K562 (cell line): ENCODE data around the gene KRTAP21-3. TPM values are rescaled to one million over a fixed set of nuclear protein-coding genes. Genes with fewer than 3 reads are reported as not detected.

Experiments used
- ATAC-seq: fragments of 200-7000 bp; cut with Tn5 transposase; 3 replicates; pipeline ENCODE4 v1.9.1; 2020; ENCODE audit warnings: moderate library complexity
- BruUV-seq: library from RNA; stranded (reverse); fragments of 400-500 nt; replicated peaks from 2 replicates; lab custom pipeline; 2021; lab: Mats Ljungman, UMichigan
- CTCF ChIA-PET: fragments of 300-600 bp; formaldehyde crosslinking; extraction: SDS; loops from one replicate; lab custom pipeline; 2021; ENCODE audit warnings: low intra/inter-chr PET ratio; lab: Yijun Ruan, JAX
- POLR2A ChIA-PET: fragments of 300-600, 350-650 bp; sonication (Branson Sonifier 250); formaldehyde crosslinking; extraction: SDS; loops from one replicate; lab custom pipeline; 2021; ENCODE audit warnings: antibody characterized with exemption, inconsistent platforms; lab: Yijun Ruan, JAX
- DNase-seq, 4 experiments: peaks; one replicate each; pipeline versions ENCODE4 v3.0.0 to v3.0.0-alpha.2; 2011 to 2018; ENCODE audit warnings: low spot score in 3 of 4, mixed read lengths in 3 of 4; ENCODE audit errors: extremely low read depth in 1 of 4
- FAIRE-seq: peaks from 2 replicates; lab custom pipeline; 2011; peaks lifted over from hg19 to GRCh38; lab: Jason Lieb, UNC
- H2AFZ ChIP-seq: 2 replicates; pipeline ENCODE4 v1.6.0; 2011; ENCODE audit warnings: low read depth, low read length, control low read depth, inconsistent platforms
- H3K27ac ChIP-seq: fragments of 200-600 bp; 3 replicates; pipeline ENCODE4 v1.8.0; 2011; ENCODE audit warnings: low read depth, mild to moderate bottlenecking, control low read depth, inconsistent platforms, low read length, moderate library complexity, mixed read lengths; ENCODE audit errors: extremely low read depth
- H3K27me3 ChIP-seq, 2 experiments: fragments of 300-600 bp in 1 of 2; 2 replicates in 1 of 2; 3 replicates in 1 of 2; pipeline versions ENCODE4 v1.6.0 to v1.8.0; 2011; ENCODE audit warnings: inconsistent platforms in 2 of 2, low read length in 2 of 2, mild to moderate bottlenecking in 1 of 2, mixed read lengths in 1 of 2, moderate library complexity in 1 of 2; ENCODE audit not compliant: control insufficient read depth in 2 of 2, insufficient read depth in 2 of 2
- H3K36me3 ChIP-seq: fragments of 300-600 bp; 3 replicates; pipeline ENCODE4 v1.8.0; 2011; ENCODE audit warnings: mild to moderate bottlenecking, low read length, inconsistent platforms; ENCODE audit not compliant: control insufficient read depth, insufficient read depth
- H3K4me1 ChIP-seq, 2 experiments: fragments of 200-600 bp in 1 of 2; replicated peaks in 1 of 2; 2 replicates in 1 of 2; 3 replicates in 1 of 2; pipeline versions ENCODE4 v1.5.1 to v1.8.0; 2011; ENCODE audit warnings: inconsistent platforms in 2 of 2, low read length in 2 of 2, mild to moderate bottlenecking in 1 of 2, mixed read lengths in 1 of 2, moderate library complexity in 1 of 2; ENCODE audit not compliant: control insufficient read depth in 2 of 2, insufficient read depth in 2 of 2
- H3K4me2 ChIP-seq: 2 replicates; pipeline ENCODE4 v1.6.1; 2011; ENCODE audit warnings: low read length, control low read depth, inconsistent platforms, mixed read lengths; ENCODE audit not compliant: insufficient read depth
- H3K4me3 ChIP-seq: fragments of 200-600 bp; sonication (generic), shearing (Covaris generic); 2 replicates; pipeline ENCODE4 v1.5.1; 2016; ENCODE audit warnings: control low read depth, inconsistent platforms
- H3K79me2 ChIP-seq: fragments of 200-600 bp; 3 replicates; pipeline ENCODE4 v1.8.0; 2011; ENCODE audit warnings: low read length, inconsistent platforms; ENCODE audit not compliant: control insufficient read depth, insufficient read depth
- H3K9ac ChIP-seq, 2 experiments: 2 replicates each; pipeline versions ENCODE4 v1.6.0 to v1.6.1; 2011; ENCODE audit warnings: low read depth in 2 of 2, low read length in 2 of 2, control low read depth in 1 of 2, inconsistent platforms in 1 of 2, mild to moderate bottlenecking in 1 of 2, mixed read lengths in 1 of 2; ENCODE audit not compliant: insufficient read depth in 1 of 2
- H3K9me1 ChIP-seq: one replicate; pipeline ENCODE4 v1.6.0; 2011; ENCODE audit warnings: inconsistent platforms, mild to moderate bottlenecking, low read length, moderate library complexity; ENCODE audit not compliant: control insufficient read depth, insufficient read depth
- H3K9me3 ChIP-seq: replicated peaks from 2 replicates; pipeline ENCODE4 v1.5.1; 2011; ENCODE audit warnings: low read depth, low read length, inconsistent platforms; ENCODE audit not compliant: control insufficient read depth, insufficient read depth
- H4K20me1 ChIP-seq: replicated peaks from 2 replicates; pipeline ENCODE4 v1.6.1; 2011; ENCODE audit warnings: low read length, inconsistent platforms, mixed read lengths; ENCODE audit not compliant: control insufficient read depth, insufficient read depth
- NBN ChIP-seq: fragments of 450-650 bp; IDR thresholded peaks from 2 replicates; pipeline ENCODE4 v1.6.1; 2016; ENCODE audit warnings: low read depth, mild to moderate bottlenecking
- PHB2 ChIP-seq: fragments of 450-650 bp; IDR thresholded peaks from 2 replicates; pipeline ENCODE4 v1.6.1; 2017; ENCODE audit warnings: low read depth
- PHTF2 ChIP-seq: fragments of 250-450 bp; sonication (Bioruptor Pico); IDR thresholded peaks from 2 replicates; pipeline ENCODE4 v1.5.0; 2021; ENCODE audit warnings: mild to moderate bottlenecking
- WGBS: fragments of 100-300 bp; shearing (Covaris generic); methylation state at CpG from one replicate; pipeline ENCODE4 v1.1.6; 2016; ENCODE audit warnings: low coverage, mixed read lengths; ENCODE audit not compliant: insufficient coverage; ENCODE audit errors: missing lambda C conversion rate; 5-methylcytosine and 5-hydroxymethylcytosine counted together
- in situ Hi-C: fragments of 300-500 bp; cut with MboI; formaldehyde crosslinking; loops from 4 replicates; pipeline ENCODE4 v1.15.0; 2018; ENCODE audit warnings: inconsistent platforms, mixed read lengths
- intact Hi-C: fragments of 100-400 bp; cut with micrococcal nuclease; formaldehyde crosslinking; loops from 2 replicates; pipeline ENCODE4 v1.14.2; 2022
- polyA plus RNA-seq, 8 experiments: library from polyadenylated mRNA; depleted of rRNA in 4 of 8; stranded (reverse) in 5 of 8; unstranded in 3 of 8; fragments of >200 nt; fragmentation: Nextera tagmentation in 2 of 8; fragmentation: Illumina TruSeq in 1 of 8; extraction: Ambion mirVana in 2 of 8; extraction: Trizol in 1 of 8; gene quantifications; 2 replicates each; pipeline versions ENCODE4 v1.2.1 to v1.2.3, GENCODE V29; 2011 to 2014; ENCODE audit warnings: inconsistent platforms in 1 of 8, missing spikeins in 1 of 8
- total RNA-seq, 7 experiments: library from RNA; depleted of rRNA in 6 of 7; stranded (reverse); fragments of >200 nt in 6 of 7; fragmentation: Illumina TruSeq in 2 of 7; extraction: Trizol in 2 of 7; gene quantifications; 2 replicates each; pipeline versions ENCODE4 v1.2.1 to v1.2.3, GENCODE V29; 2011 to 2021; ENCODE audit warnings: low replicate concordance in 1 of 7
- TF ChIP-seq, protein P1 (sequence below): fragments of 450-650 bp; formaldehyde crosslinking; IDR thresholded peaks from 2 replicates; pipeline ENCODE4 v1.4.0; 2022; ENCODE audit warnings: missing genetic modification characterization

The KRTAP21-3 gene
- total and polyA plus RNA-seq, 9 of the 15 experiments (the other 6 are each of a cell fraction or from before 2014, with no cell fraction given): not detected

DNA sequence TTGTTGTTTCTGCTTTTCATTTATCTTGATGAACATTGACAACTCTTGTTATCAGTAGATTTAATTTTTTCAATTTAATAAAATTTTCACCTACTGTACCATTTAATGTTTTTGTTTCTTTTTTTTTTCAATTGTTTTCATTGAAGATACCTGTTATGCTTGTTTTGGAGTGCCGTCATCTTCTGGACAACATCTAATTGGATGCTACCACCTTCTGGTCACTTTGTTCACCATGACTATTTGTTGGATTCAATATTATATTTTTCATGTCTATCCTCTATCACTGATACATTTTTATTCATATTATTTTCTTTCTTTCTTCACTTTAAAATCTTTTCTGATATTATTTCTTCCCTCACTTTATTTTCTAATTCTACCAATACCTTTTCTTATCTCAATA, 14.4 kb upstream of the KRTAP21-3 start (continued):
- TF ChIP-seq, protein P1, sequence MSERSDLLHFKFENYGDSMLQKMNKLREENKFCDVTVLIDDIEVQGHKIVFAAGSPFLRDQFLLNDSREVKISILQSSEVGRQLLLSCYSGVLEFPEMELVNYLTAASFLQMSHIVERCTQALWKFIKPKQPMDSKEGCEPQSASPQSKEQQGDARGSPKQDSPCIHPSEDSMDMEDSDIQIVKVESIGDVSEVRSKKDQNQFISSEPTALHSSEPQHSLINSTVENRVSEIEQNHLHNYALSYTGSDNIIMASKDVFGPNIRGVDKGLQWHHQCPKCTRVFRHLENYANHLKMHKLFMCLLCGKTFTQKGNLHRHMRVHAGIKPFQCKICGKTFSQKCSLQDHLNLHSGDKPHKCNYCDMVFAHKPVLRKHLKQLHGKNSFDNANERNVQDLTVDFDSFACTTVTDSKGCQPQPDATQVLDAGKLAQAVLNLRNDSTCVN (CRISPR knock-in tag): no peak

DNA sequence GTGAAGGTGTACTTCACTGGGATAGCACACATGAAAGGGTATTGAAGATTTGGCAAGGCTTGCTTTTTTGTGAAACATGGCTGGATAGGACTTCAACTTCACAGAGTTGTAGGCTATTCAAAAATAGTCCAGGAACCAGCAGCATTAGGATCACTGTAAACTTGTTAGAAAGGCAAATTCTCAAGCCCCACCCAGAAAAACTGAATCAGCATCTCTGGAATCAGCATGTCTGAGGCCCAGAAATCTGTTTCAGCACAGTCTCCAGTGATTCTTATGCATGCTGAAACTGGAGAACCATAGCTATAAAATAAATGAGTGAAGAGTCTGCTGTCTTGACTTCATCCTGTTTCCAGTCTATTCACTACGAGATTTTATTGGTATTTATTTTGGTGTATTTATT, 8.1 kb upstream of the KRTAP21-3 start:
- CTCF ChIA-PET: no interaction called here
- WGBS: 0% methylated on average over 1 of the region's 1 CpG
- Histone ChIP-seq H2AFZ (no peak overlapping the region), H4K20me1 (no peaks in the 10 kb centered on the region), H3K9me1 (no peaks in the 10 kb centered on the region), H3K4me1 (no peaks in the 10 kb centered on the region), H3K4me3 (no peak overlapping the region), H3K9me3 (no peaks in the 10 kb centered on the region; the same call in 1 of the 2 replicates), H3K27ac (no peak overlapping the region), H3K79me2 (no peaks in the 10 kb centered on the region)
- no TSS peak for BruUV-seq
- POLR2A ChIA-PET: no interaction called here
- FAIRE-seq: no peak
- DNase-seq: no peak
- in situ Hi-C loops: no loop called here
- no peak for TF ChIP-seq PHB2
- no peak for TF ChIP-seq PHTF2 (CRISPR knock-in tag)
- TF ChIP-seq NBN: no peak
- TF ChIP-seq, all 486 proteins: peak for 0
- intact Hi-C loops: no loop called here
- ATAC-seq: no peak
- H3K27me3 ChIP-seq: no peaks in the 10 kb centered on the region
- no peaks in the 10 kb centered on the region for H3K36me3 ChIP-seq
- no peak overlapping the region for H3K4me2 ChIP-seq
- no peak overlapping the region for H3K9ac ChIP-seq
